ENCODE results near the gene SLC35F3.
"Not testable (repeated sequence)": the region's sequence is repeated elsewhere in the genome, so short reads cannot be mapped to it uniquely, and the experiment has no call there.

Gene SLC35F3

DNA sequence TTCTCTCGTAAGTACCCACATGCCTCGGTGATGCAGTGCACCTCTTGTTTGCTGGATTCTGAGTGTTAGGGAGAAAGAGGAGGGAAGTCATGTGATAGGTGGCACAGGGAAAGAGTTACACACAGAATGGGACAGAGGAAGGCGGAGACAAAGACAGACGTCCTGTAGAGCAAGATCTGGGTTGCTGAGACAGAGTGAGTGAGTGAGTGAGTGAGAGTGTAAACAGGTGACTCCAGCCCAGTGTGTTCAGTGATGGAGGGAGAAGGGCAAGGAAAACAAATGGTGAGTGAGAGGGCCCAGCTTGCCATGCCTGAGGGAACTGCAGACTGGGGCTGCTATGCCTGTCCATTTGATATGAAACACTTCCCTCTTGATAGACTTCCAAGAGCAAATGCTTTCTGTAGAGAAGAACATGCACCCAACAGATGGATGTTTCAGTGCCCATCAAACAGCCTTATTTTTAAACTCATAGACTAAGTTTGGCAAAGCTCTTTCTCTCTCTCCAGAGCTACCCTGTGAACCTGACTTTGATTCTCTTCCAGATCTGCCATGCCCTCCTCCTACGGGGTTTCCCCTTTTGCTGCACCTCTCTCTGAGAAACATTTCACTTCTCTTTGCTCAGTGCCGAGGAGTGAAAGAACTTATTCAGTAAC is 258.9 kb downstream of the SLC35F3 start:
- H3K4me1 Mint-ChIP-seq (ENCODE audit: low read depth), result no peaks in the 10 kb centered on the region
- no peak overlapping the region for H3K27ac Mint-ChIP-seq
- H3K36me3 Mint-ChIP-seq (ENCODE audit: low read depth), result no peaks in the 10 kb centered on the region
- H3K4me3 Mint-ChIP-seq, result no peak overlapping the region
- no peaks in the 10 kb centered on the region for H3K9me3 Mint-ChIP-seq
- peaks cover 7% of the 10 kb centered on the region for H3K27me3 Mint-ChIP-seq

DNA sequence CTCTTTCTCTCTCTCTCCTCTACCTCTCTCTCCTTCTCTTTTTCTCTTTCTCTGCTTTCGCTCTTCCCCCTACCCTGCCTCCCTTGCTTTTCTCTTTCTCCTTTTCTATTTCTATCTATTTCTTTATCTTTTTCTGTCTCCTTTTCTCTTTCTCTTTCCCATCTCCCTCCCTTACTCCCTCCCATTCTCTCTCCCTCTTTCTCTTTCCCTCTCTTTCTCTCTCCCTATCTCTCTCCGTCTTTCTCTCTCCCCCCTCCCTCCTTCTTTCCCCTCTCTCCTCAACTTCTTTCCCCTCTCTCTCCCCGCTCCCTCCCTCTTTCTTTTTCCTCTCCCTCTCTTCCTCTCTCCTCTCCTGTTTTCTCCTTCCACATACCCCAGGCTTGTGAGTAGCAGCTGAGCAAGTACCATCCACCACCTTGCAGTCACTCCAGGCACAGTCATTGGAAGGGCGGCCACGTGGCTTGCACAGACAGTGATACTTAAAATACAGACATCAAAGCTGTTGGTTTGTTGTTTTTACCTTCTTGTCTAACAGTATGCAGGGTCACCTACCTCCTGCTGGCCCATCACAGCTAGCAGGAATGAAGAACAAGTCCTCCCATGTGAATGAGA is 259.7 kb downstream of the SLC35F3 start:
- peaks cover 7% of the 10 kb centered on the region for H3K27me3 Mint-ChIP-seq
- H3K27ac Mint-ChIP-seq, result no peak overlapping the region
- H3K36me3 Mint-ChIP-seq (ENCODE audit: low read depth), result no peaks in the 10 kb centered on the region
- no peaks in the 10 kb centered on the region for H3K4me1 Mint-ChIP-seq (ENCODE audit: low read depth)
- H3K4me3 Mint-ChIP-seq, result no peak overlapping the region
- H3K9me3 Mint-ChIP-seq, result no peaks in the 10 kb centered on the region

DNA sequence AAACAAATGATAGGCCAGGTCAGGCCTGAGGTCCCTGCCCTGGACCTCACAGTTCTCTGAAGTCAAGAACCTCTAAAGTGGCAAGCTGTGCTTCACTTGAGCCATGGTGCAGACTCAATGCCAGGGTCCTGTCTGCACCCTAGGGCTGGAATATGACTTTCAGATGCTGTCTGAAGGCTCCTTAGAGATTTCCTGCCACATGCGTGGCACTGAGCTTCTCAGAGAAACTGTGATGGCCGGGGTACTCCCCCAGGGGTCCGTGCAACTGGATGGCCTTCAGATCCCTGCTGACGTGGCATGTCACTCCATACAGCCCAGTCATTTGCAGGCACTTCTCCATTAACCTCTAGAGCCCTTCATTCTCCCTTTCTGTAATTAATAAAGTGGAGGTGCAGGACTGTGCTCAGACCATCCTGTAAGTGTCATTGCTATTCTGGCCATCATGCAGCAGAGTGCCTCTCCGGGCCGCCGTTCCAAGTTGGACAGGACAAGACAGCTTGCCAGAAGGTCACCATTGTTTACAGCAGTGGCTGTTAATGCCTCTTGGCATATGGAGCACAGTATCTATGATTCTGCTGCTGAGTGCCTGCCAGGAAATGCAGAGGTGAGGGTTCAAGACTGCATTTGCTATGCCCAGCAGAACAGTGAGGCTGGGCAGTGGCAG is 263.7 kb downstream of the SLC35F3 start:
- Mint-ChIP-seq H3K4me3 (no peak overlapping the region), H3K36me3 (ENCODE audit: low read depth) (no peaks in the 10 kb centered on the region), H3K27ac (no peak overlapping the region), H3K4me1 (ENCODE audit: low read depth) (peaks cover 11% of the 10 kb centered on the region), H3K27me3 (peaks cover 5% of the 10 kb centered on the region), H3K9me3 (no peaks in the 10 kb centered on the region)

DNA sequence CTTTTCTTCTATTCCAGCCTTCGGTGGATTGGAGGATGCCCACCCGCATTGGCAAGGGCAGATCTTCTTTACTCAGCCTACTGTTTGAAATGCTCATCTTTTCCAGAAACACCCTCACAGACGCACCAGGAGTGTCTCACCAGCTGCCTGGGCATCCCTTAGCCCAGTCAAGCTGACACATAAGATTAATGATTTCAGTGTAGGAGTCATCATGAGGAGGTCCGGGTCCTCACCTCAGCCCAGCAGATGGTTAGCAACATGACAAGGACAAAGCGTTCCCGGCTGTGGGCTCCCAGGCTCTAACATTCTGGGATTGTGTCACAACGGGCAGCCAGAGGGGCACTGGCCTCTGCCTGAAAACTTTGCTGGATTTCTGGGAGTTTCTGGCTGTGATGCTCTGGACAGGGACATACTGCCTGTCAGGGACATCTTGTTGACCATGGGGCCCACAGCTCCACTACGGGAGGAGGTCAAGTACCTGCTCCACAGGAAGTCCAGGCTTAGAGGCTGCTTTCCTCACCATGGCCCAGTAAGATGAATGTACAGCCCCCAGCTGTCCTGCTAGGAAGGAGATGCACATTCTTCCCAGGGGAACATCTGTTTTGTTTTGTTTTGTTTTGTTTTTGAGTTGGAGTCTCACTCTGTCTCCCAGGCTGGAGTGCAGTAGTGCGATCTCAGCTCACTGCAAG is 264.8 kb downstream of the SLC35F3 start:
- Mint-ChIP-seq H3K27me3 (peaks cover 4% of the 10 kb centered on the region), H3K9me3 (no peaks in the 10 kb centered on the region), H3K36me3 (ENCODE audit: low read depth) (no peaks in the 10 kb centered on the region), H3K27ac (no peak overlapping the region), H3K4me1 (ENCODE audit: low read depth) (peaks cover 11% of the 10 kb centered on the region), H3K4me3 (no peak overlapping the region)

DNA sequence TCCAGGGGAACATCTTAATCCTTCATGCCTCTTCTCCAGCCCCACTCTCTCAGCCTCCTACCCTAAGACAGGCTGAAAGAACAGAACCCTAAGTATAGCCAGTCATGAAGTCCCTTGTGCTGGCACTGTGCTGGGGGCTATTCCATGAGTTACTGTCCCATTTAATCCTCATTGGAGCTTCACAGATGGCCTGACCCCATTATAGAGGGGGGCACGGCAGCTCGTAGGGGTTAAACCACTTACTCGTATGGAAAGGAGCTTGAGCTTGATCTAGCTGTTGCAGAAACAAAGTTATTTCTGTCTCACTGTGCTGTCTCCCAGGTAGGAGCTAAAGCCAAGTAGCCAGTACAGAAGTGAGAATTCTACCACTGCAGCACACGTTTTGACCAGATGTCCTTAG is 265.6 kb downstream of the SLC35F3 start:
- Mint-ChIP-seq H3K36me3 (ENCODE audit: low read depth) (no peaks in the 10 kb centered on the region), H3K4me3 (no peak overlapping the region), H3K27me3 (peaks cover 4% of the 10 kb centered on the region), H3K9me3 (no peaks in the 10 kb centered on the region), H3K27ac (no peak overlapping the region), H3K4me1 (ENCODE audit: low read depth) (peaks cover 11% of the 10 kb centered on the region)

DNA sequence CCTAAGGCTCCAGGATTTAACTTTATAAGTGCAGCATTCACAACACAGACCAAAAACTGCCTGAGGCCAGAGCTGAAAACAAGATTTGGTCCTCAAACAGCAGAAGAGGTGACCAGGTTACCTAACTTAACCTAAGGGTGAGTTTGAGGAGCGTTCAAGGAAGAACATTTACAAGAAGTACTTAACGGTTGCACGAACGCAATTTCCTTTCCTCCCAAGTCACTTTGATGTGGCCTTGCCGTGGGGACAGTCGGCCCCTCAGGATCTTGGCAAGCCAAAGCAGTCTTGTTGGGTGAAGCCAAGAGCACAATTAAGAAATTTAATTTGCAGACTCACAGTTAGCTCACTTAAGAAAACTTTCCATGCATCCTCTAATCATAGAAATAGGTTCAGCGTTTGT is 266.1 kb downstream of the SLC35F3 start:
- no peaks in the 10 kb centered on the region for H3K9me3 Mint-ChIP-seq
- H3K27me3 Mint-ChIP-seq, result peaks cover 4% of the 10 kb centered on the region
- H3K4me1 Mint-ChIP-seq (ENCODE audit: low read depth), result peaks cover 11% of the 10 kb centered on the region
- no peaks in the 10 kb centered on the region for H3K36me3 Mint-ChIP-seq (ENCODE audit: low read depth)
- no peak overlapping the region for H3K4me3 Mint-ChIP-seq
- H3K27ac Mint-ChIP-seq, result no peak overlapping the region

- H3K9me3 Mint-ChIP-seq, result no peaks in the 10 kb centered on the region
- no peaks in the 10 kb centered on the region for H3K36me3 Mint-ChIP-seq (ENCODE audit: low read depth)
- no peak overlapping the region for H3K4me3 Mint-ChIP-seq
- H3K27ac Mint-ChIP-seq, result no peak overlapping the region
- H3K4me1 Mint-ChIP-seq (ENCODE audit: low read depth), result peaks cover 11% of the 10 kb centered on the region
- peaks cover 10% of the 10 kb centered on the region for H3K27me3 Mint-ChIP-seq
Observed at GRCh38 chr1:234173968-234174367, 269.5 kb downstream of the SLC35F3 start.

DNA sequence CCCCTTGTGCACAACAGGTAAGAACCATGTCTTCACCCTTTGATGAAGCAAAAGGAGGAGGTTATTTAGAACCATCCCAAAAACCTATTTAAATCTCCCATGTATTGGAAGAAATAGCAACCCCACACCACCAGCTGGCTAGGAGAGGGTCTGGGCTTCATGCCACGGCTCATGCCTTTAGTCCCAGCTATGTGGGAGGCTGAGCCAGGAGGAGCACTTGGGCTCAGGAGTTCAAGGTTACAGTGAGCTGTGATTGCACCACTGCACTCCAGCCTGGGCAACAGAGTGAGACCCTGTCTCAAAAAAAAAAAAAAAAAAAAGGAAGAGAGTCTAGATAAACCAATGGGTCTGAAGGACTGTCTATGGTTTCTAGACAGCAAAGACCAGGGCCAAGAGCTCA is 270.9 kb downstream of the SLC35F3 start:
- H3K4me1 Mint-ChIP-seq (ENCODE audit: low read depth), result peaks cover 11% of the 10 kb centered on the region
- H3K4me3 Mint-ChIP-seq, result no peak overlapping the region
- no peaks in the 10 kb centered on the region for H3K9me3 Mint-ChIP-seq
- no peak overlapping the region for H3K27ac Mint-ChIP-seq
- no peaks in the 10 kb centered on the region for H3K36me3 Mint-ChIP-seq (ENCODE audit: low read depth)
- H3K27me3 Mint-ChIP-seq, result peaks cover 15% of the 10 kb centered on the region

DNA sequence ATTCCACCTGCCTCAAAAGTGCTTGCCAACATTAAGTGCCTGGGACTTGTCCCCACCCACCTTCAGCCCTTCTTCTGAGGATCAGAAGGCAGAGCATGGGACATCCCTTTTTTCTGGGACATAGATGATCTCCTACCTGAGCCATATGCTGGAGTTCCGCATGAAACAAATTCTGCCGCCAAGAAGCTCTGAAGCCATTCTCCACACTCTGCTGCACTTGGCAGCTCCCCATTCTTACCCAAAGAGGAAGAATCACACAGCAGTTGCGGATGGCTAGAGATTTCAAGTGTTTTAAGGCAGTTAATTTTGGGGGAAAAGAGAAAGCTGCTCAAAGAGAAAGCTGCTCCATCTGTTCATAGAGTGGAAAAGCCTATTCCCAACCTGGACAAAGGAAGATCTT is 271.5 kb downstream of the SLC35F3 start:
- H3K9me3 Mint-ChIP-seq, result no peaks in the 10 kb centered on the region
- peaks cover 21% of the 10 kb centered on the region for H3K27me3 Mint-ChIP-seq
- H3K4me3 Mint-ChIP-seq, result no peak overlapping the region
- H3K27ac Mint-ChIP-seq, result no peak overlapping the region
- H3K36me3 Mint-ChIP-seq (ENCODE audit: low read depth), result no peaks in the 10 kb centered on the region
- peaks cover 4% of the 10 kb centered on the region for H3K4me1 Mint-ChIP-seq (ENCODE audit: low read depth)

GRCh38 chr1:234176847-234177246 is 272.4 kb downstream of the SLC35F3 start:
- peaks cover 27% of the 10 kb centered on the region for H3K27me3 Mint-ChIP-seq
- H3K4me3 Mint-ChIP-seq; H3K4me1 Mint-ChIP-seq (ENCODE audit: low read depth); H3K9me3 Mint-ChIP-seq; H3K27ac Mint-ChIP-seq; H3K36me3 Mint-ChIP-seq (ENCODE audit: low read depth): not testable (repeated sequence)

GRCh38 chr1:234185438-234185837 is 281.0 kb downstream of the SLC35F3 start:
- Mint-ChIP-seq H3K36me3 (ENCODE audit: low read depth) (no peaks in the 10 kb centered on the region), H3K4me1 (ENCODE audit: low read depth) (no peaks in the 10 kb centered on the region), H3K27ac (no peak overlapping the region), H3K4me3 (no peak overlapping the region), H3K9me3 (peaks cover 5% of the 10 kb centered on the region), H3K27me3 (peaks cover 48% of the 10 kb centered on the region)

GRCh38 chr1:234186037-234186688 is 281.7 kb downstream of the SLC35F3 start:
- H3K9me3 Mint-ChIP-seq, result peaks cover 9% of the 10 kb centered on the region
- H3K4me1 Mint-ChIP-seq (ENCODE audit: low read depth), result no peaks in the 10 kb centered on the region
- H3K27me3 Mint-ChIP-seq, result peaks cover 47% of the 10 kb centered on the region
- H3K4me3 Mint-ChIP-seq, result no peak overlapping the region
- H3K36me3 Mint-ChIP-seq (ENCODE audit: low read depth), result no peaks in the 10 kb centered on the region
- H3K27ac Mint-ChIP-seq, result no peak overlapping the region

GRCh38 chr1:234188454-234188792 is 283.9 kb downstream of the SLC35F3 start:
- Mint-ChIP-seq H3K27ac (no peak overlapping the region), H3K27me3 (peaks cover 58% of the 10 kb centered on the region), H3K4me1 (ENCODE audit: low read depth) (no peaks in the 10 kb centered on the region), H3K9me3 (peaks cover 15% of the 10 kb centered on the region), H3K36me3 (ENCODE audit: low read depth) (no peaks in the 10 kb centered on the region), H3K4me3 (no peak overlapping the region)

DNA sequence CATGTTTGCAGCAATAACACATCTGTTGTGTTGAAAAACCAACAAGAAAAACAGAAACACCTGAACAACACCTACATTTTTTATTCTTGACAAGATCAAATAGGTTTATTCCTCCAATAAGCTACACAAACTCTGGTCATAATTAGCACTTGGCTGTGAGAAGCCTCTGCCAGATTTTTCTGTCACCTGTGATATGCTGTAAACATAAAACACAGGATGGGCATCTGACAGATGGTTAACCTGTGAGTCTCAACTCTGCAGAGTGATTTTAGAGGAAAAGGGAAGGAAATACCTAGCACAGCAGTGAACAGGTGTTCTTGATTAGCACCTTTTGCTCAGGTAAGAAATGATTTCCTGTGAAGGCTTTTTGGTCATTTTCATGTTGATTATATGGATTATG is 293.4 kb downstream of the SLC35F3 start:
- peaks cover 32% of the 10 kb centered on the region for H3K27me3 Mint-ChIP-seq
- no peaks in the 10 kb centered on the region for H3K4me1 Mint-ChIP-seq (ENCODE audit: low read depth)
- no peak overlapping the region for H3K4me3 Mint-ChIP-seq
- no peaks in the 10 kb centered on the region for H3K36me3 Mint-ChIP-seq (ENCODE audit: low read depth)
- H3K9me3 Mint-ChIP-seq, result no peaks in the 10 kb centered on the region
- H3K27ac Mint-ChIP-seq, result no peak overlapping the region
